ENCODE measurements around the gene CDK11A.
"Not testable (repeated sequence)": the region's sequence is repeated elsewhere in the genome, so short reads cannot be mapped to it uniquely, and the experiment has no call there.

- TF ChIP-seq EZH2 (IDR thresholded peaks at IDR 0.05; ENCODE audit: insufficient read depth, poor library complexity, severe bottlenecking); EZH2phosphoT487 (IDR thresholded peaks at IDR 0.05; ENCODE audit: insufficient read depth, low read depth): not testable (repeated sequence)
These were observed 22.4 kb upstream of the CDK11A start for GRCh38 chr1:1746566-1746909.
